PC-9 (cell line): Measurements from ENCODE around the gene EFNA4. TPM values are rescaled to one million over a fixed set of nuclear protein-coding genes. Genes with fewer than 3 reads are reported as not detected.

ENCODE experiments used
- BruUV-seq: library from RNA; stranded (reverse); fragments of 400-500 nt; replicated peaks from 2 replicates; lab custom pipeline; 2021; lab: Mats Ljungman, UMichigan
- CTCF ChIA-PET: fragments of 300-600 bp; sonication (Branson Sonifier 250); formaldehyde crosslinking; loops from one replicate; lab custom pipeline; 2022; ENCODE audit warnings: antibody characterized with exemption; lab: Charles Lee
- POLR2A ChIA-PET: fragments of 300-600 bp; sonication (Branson Sonifier 250); formaldehyde crosslinking; loops from one replicate; lab custom pipeline; 2022; ENCODE audit warnings: antibody characterized with exemption; ENCODE audit not compliant: unreplicated experiment; lab: Charles Lee
- DNase-seq, 2 experiments: peaks; one replicate each; pipeline versions ENCODE4 v3.0.0 to v3.0.0-alpha.2; 2015 to 2022; ENCODE audit warnings: mixed read lengths in 1 of 2
- H2AFZ ChIP-seq: fragments of 200-600 bp; sonication (generic); 2 replicates; pipeline ENCODE4 v1.8.1; 2017; ENCODE audit warnings: antibody characterized with exemption
- H3F3A ChIP-seq: fragments of 200-600 bp; sonication (generic); 2 replicates; pipeline ENCODE4 v1.8.1; 2017; ENCODE audit warnings: antibody characterized with exemption, mild to moderate bottlenecking, low read depth; ENCODE audit not compliant: insufficient read depth
- H3K27ac ChIP-seq: fragments of 200-600 bp; sonication (generic); 2 replicates; pipeline ENCODE4 v1.6.1; 2016; ENCODE audit warnings: mixed run types
- H3K27me3 ChIP-seq: fragments of 200-600 bp; sonication (generic); 2 replicates; pipeline ENCODE4 v1.6.1; 2016; ENCODE audit warnings: low read depth, mixed run types; ENCODE audit not compliant: insufficient read depth
- H3K36me3 ChIP-seq: fragments of 200-600 bp; sonication (generic); 2 replicates; pipeline ENCODE4 v1.6.1; 2016; ENCODE audit warnings: low read depth, mixed run types
- H3K4me1 ChIP-seq: fragments of 200-600 bp; sonication (generic); replicated peaks from 2 replicates; pipeline ENCODE4 v1.6.1; 2016; ENCODE audit warnings: mixed run types; ENCODE audit not compliant: insufficient read depth
- H3K4me2 ChIP-seq: fragments of 200-600 bp; sonication (generic); 2 replicates; pipeline ENCODE4 v1.6.1; 2017; ENCODE audit warnings: mixed run types
- H3K4me3 ChIP-seq: fragments of 200-600 bp; sonication (generic); 2 replicates; pipeline ENCODE4 v1.6.1; 2016; ENCODE audit warnings: mixed run types
- H3K79me2 ChIP-seq: fragments of 200-600 bp; sonication (generic); 2 replicates; pipeline ENCODE4 v1.6.1; 2017; ENCODE audit warnings: low read depth, mixed run types
- H3K9me2 ChIP-seq: fragments of 200-600 bp; sonication (generic); 2 replicates; pipeline ENCODE4 v1.8.1; 2017; ENCODE audit warnings: mild to moderate bottlenecking; ENCODE audit not compliant: insufficient read depth
- H3K9me3 ChIP-seq: fragments of 200-600 bp; sonication (generic); 2 replicates; pipeline ENCODE4 v1.8.1; 2016; ENCODE audit warnings: low read depth; ENCODE audit not compliant: insufficient read depth
- H4K20me1 ChIP-seq: fragments of 200-600 bp; sonication (generic); 2 replicates; pipeline ENCODE4 v1.8.1; 2017; ENCODE audit not compliant: insufficient read depth
- EZH2 ChIP-seq: fragments of 200-600 bp; sonication (generic); IDR thresholded peaks from 2 replicates; pipeline ENCODE4 v1.8.0; 2017; ENCODE audit warnings: antibody characterized with exemption, low read depth
- intact Hi-C: fragments of 100-400 bp; cut with micrococcal nuclease; formaldehyde crosslinking; loops from one replicate; pipeline ENCODE4 v1.10.0; 2022; ENCODE audit not compliant: unreplicated experiment
- total RNA-seq: library from RNA; stranded (reverse); gene quantifications from 2 replicates; pipeline ENCODE4 v1.2.3, GENCODE V29; 2021
- TF ChIP-seq, protein P1 (sequence below): fragments of 200-600 bp; sonication (generic); conservative IDR thresholded peaks from 2 replicates; pipeline ENCODE4 v1.6.1; 2017; ENCODE audit warnings: mixed run types, antibody characterized with exemption, mild to moderate bottlenecking, moderate library complexity

The EFNA4 gene
- total RNA-seq, 1 experiment from 2014 or later = 14.0 TPM

DNA sequence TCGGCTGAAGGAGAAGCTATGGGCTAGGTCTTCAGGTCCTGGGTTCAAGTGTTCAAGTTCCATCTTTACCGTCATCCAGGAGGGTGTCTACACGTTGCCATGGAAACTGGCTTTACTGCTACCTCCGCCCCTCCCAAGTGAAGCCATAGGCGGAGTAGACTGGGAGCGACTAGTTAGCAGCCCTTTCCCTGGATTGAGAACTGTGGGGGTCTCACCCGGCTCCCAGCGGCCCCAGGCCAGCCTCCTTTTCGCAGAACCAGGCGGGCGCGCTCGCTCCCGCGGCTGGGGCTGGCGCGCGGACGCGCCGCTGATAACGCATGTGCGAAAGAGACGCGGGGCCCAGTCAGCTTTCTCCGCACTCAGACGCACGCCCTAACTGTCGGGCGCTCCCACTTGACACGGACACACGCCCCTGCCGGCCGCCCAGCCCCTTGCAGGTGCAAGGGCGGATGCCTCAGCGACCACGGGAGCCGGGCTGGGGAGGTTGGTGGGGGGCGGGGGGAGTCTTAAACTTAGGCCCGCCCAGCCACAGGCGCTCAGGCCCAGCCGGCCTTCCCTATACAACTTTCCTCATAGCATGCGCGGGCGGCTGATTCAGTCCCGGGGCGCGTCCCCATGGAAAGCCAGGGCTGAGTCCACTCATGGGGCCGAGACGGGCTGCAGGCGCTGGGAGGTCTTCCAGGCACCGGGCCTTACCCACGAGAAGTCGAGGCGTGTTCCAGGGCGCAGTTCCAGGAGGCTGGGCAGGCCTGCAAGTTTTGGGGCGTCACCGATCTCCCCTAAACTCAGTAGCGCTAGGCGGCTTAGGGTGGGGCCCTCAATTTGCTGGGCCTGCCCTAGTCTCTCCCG lies 7.4 kb downstream of the EFNA4 start:
- H3K27me3 ChIP-seq = no peaks in the 10 kb centered on the region
- peak overlapping the region; percentile 71; the same call in 1 of the 2 replicates for H2AFZ ChIP-seq
- peak overlapping the region; percentile 48; the same call in 1 of the 2 replicates for H3K4me3 ChIP-seq
- no peak for TF ChIP-seq EZH2
- TF ChIP-seq, protein P1, sequence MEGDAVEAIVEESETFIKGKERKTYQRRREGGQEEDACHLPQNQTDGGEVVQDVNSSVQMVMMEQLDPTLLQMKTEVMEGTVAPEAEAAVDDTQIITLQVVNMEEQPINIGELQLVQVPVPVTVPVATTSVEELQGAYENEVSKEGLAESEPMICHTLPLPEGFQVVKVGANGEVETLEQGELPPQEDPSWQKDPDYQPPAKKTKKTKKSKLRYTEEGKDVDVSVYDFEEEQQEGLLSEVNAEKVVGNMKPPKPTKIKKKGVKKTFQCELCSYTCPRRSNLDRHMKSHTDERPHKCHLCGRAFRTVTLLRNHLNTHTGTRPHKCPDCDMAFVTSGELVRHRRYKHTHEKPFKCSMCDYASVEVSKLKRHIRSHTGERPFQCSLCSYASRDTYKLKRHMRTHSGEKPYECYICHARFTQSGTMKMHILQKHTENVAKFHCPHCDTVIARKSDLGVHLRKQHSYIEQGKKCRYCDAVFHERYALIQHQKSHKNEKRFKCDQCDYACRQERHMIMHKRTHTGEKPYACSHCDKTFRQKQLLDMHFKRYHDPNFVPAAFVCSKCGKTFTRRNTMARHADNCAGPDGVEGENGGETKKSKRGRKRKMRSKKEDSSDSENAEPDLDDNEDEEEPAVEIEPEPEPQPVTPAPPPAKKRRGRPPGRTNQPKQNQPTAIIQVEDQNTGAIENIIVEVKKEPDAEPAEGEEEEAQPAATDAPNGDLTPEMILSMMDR = peak; percentile 48
- intact Hi-C loops = no loop called here
- no peaks in the 10 kb centered on the region for H3K9me2 ChIP-seq
- BruUV-seq = no TSS peak
- ChIA-PET POLR2A (interaction anchor here (0.6 to 0.7 kb wide), 2 partner anchors 513 to 665 kb away, joined by 3 read pairs; partner anchors contain the start of gene UBE2Q1), CTCF (no interaction called here)
- H3K79me2 ChIP-seq = no peaks in the 10 kb centered on the region
- H3K27ac ChIP-seq = no peak overlapping the region
- no peaks in the 10 kb centered on the region for H3K9me3 ChIP-seq
- no peaks in the 10 kb centered on the region for H3K36me3 ChIP-seq
- peak; percentile 61 to 82 for DNase-seq
- no peaks in the 10 kb centered on the region; the same call in 1 of the 2 replicates for H4K20me1 ChIP-seq
- peaks cover 25% of the 10 kb centered on the region; the same call in 1 of the 2 replicates for H3F3A ChIP-seq
- H3K4me1 ChIP-seq = peaks cover 5% of the 10 kb centered on the region; the same call in 1 of the 2 replicates
- H3K4me2 ChIP-seq = peak overlapping the region; percentile 74

DNA sequence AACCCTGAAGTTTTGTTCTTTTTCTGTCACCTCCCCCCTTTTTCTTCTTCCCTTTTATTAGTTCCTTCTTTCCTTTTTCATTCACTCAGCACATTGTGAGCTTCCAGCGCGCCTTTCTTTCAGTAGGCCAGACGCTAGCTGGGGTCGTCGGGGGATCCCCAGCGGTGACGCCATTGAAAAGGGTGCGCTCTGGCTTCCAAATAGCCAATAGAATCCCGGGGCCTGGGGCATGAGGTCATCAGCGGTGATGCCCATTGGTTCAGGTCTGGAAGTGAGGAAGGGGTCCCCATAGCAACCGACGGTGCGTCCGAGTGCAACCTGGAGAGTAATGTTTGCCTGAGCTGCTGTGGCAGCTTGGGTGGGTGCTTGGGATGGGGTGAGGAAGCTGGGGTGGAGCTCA lies 8.2 kb downstream of the EFNA4 start:
- Histone ChIP-seq H3K36me3 (no peaks in the 10 kb centered on the region), H3K4me1 (peaks cover 5% of the 10 kb centered on the region; the same call in 1 of the 2 replicates), H3K4me3 (no peak overlapping the region), H3K9me3 (no peaks in the 10 kb centered on the region), H2AFZ (no peak overlapping the region), H3K27ac (no peak overlapping the region), H3K79me2 (no peaks in the 10 kb centered on the region), H3K27me3 (no peaks in the 10 kb centered on the region), H4K20me1 (no peaks in the 10 kb centered on the region; the same call in 1 of the 2 replicates), H3F3A (peaks cover 25% of the 10 kb centered on the region; the same call in 1 of the 2 replicates), H3K4me2 (no peak overlapping the region; the same call in 1 of the 2 replicates), H3K9me2 (no peaks in the 10 kb centered on the region)
- POLR2A ChIA-PET = no interaction called here
- CTCF ChIA-PET = no interaction called here
- TF ChIP-seq, protein P1 = no peak
- TF ChIP-seq EZH2 = no peak
- intact Hi-C loops = no loop called here
- BruUV-seq = no TSS peak
- no peak for DNase-seq

DNA sequence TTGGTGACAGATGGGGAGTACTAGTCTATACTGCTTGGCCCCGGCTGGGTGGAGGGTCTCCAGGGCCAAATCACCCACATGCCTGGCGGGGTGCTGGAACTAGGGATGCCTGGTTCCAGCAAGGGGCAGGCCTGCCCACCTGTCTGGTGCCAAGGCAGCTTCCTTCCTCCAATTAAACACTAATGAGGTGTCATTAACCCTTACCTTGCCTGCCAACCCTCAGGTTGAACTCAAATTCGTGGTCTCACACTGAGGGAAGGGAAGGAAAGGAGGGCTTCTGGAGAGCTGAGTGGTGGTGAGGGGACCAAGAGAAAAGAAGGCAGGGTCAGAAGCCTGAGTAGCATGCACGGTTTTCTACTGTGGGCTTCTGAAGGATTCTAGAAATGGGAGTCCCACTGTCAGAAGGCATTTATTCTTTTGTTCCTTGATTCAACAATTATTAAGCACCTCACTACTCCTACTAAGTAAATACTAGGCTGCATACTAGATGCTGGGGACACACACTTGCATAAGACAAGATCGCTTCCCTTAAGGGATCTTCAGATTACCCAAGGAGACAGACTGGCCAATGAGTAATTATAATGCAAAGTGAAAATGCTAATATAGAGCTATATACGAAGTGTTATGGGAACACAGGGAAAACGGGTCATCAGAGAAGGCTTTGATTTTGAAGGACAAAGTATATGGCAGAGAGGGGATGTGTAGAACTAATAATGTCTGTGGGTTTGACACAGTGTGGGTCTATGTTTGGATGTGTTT lies 9.2 kb downstream of the EFNA4 start:
- Histone ChIP-seq H3K27ac (no peak overlapping the region), H3K4me1 (peaks cover 8% of the 10 kb centered on the region), H3F3A (peaks cover 29% of the 10 kb centered on the region; the same call in 1 of the 2 replicates), H3K4me2 (no peak overlapping the region), H3K27me3 (no peaks in the 10 kb centered on the region), H3K36me3 (no peaks in the 10 kb centered on the region), H3K9me3 (no peaks in the 10 kb centered on the region), H3K79me2 (no peaks in the 10 kb centered on the region), H4K20me1 (no peaks in the 10 kb centered on the region; the same call in 1 of the 2 replicates), H2AFZ (no peak overlapping the region), H3K9me2 (no peaks in the 10 kb centered on the region), H3K4me3 (no peak overlapping the region)
- CTCF ChIA-PET = interaction anchor here (0.5 kb wide), 1 partner anchor 100 kb away, joined by 3 read pairs; the partner anchor contains the start of gene KRTCAP2
- intact Hi-C loops = no loop called here
- TF ChIP-seq EZH2 = no peak
- TF ChIP-seq, protein P1 = no peak
- TSS peak; percentile 19 for BruUV-seq
- no peak for DNase-seq
- POLR2A ChIA-PET = interaction anchor here (0.5 kb wide), 1 partner anchor 138 kb away, joined by 4 read pairs; no protein-coding TSS in a partner anchor
